Measurements from ENCODE around the gene YAF2.

YAF2 gene

GRCh38 chr12:42141981-42142606 is 96.0 kb downstream of the YAF2 start:
- DNase-seq, result no peak

GRCh38 chr12:42140901-42141300 is 97.1 kb downstream of the YAF2 start:
- DNase-seq, result no peak

- no peak for DNase-seq
Measured at GRCh38 chr12:42135259-42135814, 102.7 kb downstream of the YAF2 start.

- DNase-seq, result no peak
Measured at GRCh38 chr12:42130672-42131402, 107.2 kb downstream of the YAF2 start.

- DNase-seq, result no peak
Measured at GRCh38 chr12:42129595-42130204, 108.3 kb downstream of the YAF2 start.

- DNase-seq, result no peak
Measured at GRCh38 chr12:42128888-42129287, 109.2 kb downstream of the YAF2 start.

- no peak for DNase-seq
Measured at GRCh38 chr12:42128327-42128726, 109.7 kb downstream of the YAF2 start.

GRCh38 chr12:42126963-42127362 is 111.1 kb downstream of the YAF2 start:
- DNase-seq, result no peak

- no peak for DNase-seq
Measured at GRCh38 chr12:42125388-42125767, 112.7 kb downstream of the YAF2 start.

- no peak for DNase-seq
Measured at GRCh38 chr12:42124764-42125387, 113.2 kb downstream of the YAF2 start.

GRCh38 chr12:42119085-42119633 is 118.9 kb downstream of the YAF2 start:
- DNase-seq, result no peak

- DNase-seq, result no peak
Measured at GRCh38 chr12:42118136-42118879, 119.7 kb downstream of the YAF2 start.

- DNase-seq, result no peak
Measured at GRCh38 chr12:42109031-42109430, 129.0 kb downstream of the YAF2 start.
